Choroid plexus epithelial cell (primary cell): ENCODE data around the gene PDPK1.
A peak's percentile ranks its signal among the peaks of the same experiment; 100 is the strongest.
"Not testable (repeated sequence)": the region's sequence is repeated elsewhere in the genome, so short reads cannot be mapped to it uniquely, and the experiment has no call there.

Experiments
- DNase-seq: peaks from one replicate; pipeline ENCODE4 v3.0.0-alpha.2; 2010; ENCODE audit warnings: low read depth
- H3K4me3 ChIP-seq: 2 replicates; pipeline ENCODE4 v1.5.1; 2011; ENCODE audit warnings: low read depth, mild to moderate bottlenecking, control low read depth, low read length, moderate library complexity
- TF ChIP-seq, protein P1 (sequence below): conservative IDR thresholded peaks from 2 replicates; pipeline ENCODE4 v1.5.1; 2011; ENCODE audit warnings: low read depth, mild to moderate bottlenecking, control low read depth, inconsistent platforms, low read length, moderate library complexity

Gene PDPK1

GRCh38 chr16:2614761-2615191 is 77.0 kb downstream of the PDPK1 start:
- TF ChIP-seq, protein P1, sequence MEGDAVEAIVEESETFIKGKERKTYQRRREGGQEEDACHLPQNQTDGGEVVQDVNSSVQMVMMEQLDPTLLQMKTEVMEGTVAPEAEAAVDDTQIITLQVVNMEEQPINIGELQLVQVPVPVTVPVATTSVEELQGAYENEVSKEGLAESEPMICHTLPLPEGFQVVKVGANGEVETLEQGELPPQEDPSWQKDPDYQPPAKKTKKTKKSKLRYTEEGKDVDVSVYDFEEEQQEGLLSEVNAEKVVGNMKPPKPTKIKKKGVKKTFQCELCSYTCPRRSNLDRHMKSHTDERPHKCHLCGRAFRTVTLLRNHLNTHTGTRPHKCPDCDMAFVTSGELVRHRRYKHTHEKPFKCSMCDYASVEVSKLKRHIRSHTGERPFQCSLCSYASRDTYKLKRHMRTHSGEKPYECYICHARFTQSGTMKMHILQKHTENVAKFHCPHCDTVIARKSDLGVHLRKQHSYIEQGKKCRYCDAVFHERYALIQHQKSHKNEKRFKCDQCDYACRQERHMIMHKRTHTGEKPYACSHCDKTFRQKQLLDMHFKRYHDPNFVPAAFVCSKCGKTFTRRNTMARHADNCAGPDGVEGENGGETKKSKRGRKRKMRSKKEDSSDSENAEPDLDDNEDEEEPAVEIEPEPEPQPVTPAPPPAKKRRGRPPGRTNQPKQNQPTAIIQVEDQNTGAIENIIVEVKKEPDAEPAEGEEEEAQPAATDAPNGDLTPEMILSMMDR: no peak
- DNase-seq: no peak
- no peak overlapping the region for H3K4me3 ChIP-seq

DNA sequence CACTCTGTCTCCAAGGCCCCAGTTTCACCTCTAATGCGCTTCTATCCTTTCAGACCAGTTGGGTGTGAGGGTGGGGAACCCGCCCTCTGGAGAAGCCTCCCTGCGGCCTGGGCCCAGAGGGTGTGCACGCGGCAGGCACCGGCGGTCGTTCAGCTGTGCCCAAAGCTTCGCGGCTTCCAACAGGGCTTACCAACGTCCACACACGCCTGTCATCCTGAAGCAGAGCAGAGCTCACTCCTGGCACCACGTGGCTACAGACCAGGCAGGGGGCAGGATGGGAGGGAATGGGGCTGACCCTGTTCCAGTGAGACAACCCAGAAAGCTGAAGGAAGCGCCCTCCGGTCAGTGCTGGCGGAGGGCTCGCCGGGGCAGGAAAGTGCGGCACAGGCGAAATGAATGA is 81.1 kb downstream of the PDPK1 start:
- not testable (repeated sequence) for H3K4me3 ChIP-seq, DNase-seq

- not testable (repeated sequence) for DNase-seq, H3K4me3 ChIP-seq
- TF ChIP-seq, protein P1: peak; percentile 29
These were observed 81.8 kb downstream of the PDPK1 start for GRCh38 chr16:2619628-2620027.

GRCh38 chr16:2620870-2621269 is 83.0 kb downstream of the PDPK1 start:
- not testable (repeated sequence) for DNase-seq, H3K4me3 ChIP-seq

DNA sequence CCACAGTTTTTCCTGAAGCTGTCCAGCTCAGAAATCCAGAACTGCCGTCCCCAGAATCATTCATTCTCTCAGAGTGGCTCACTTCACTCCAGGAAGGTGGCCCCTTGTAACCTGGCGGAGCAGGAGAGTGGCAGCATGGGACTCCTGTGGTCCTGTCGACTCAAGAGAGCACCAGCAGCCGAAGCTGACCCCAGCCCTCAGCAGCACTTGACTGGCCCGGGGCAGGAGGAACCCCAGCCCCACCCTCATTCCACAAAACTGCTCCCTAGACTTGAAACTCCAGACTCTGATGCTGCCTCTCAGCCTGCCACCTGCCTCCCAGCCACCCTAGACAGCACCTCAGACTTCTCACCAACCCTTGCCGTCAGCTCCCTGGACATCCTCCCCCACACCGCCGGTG is 83.6 kb downstream of the PDPK1 start:
- not testable (repeated sequence) for H3K4me3 ChIP-seq, DNase-seq

DNA sequence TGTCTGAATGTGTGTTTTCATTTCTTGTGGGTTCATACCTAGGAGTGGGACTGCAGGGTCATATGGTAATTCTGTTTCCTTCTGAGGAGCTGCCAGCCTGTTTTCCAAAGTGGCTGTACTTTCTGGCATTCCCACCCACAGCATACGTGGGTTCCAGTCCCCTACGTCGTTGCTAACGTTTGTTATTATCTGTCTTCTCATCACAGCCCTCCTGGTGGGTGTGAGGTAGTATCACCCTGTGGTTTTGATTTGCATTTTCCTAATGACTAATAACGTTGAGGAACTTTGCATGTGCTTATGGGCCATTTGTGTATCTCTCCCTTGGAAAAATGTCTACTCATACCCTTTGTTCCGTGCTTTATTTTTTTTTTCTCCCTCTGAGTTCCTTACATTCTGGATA is 89.3 kb downstream of the PDPK1 start:
- H3K4me3 ChIP-seq, DNase-seq: not testable (repeated sequence)

GRCh38 chr16:2631203-2631602 is 93.4 kb downstream of the PDPK1 start:
- not testable (repeated sequence) for H3K4me3 ChIP-seq, DNase-seq

GRCh38 chr16:2632291-2632690 is 94.5 kb downstream of the PDPK1 start:
- not testable (repeated sequence) for DNase-seq, H3K4me3 ChIP-seq

DNA sequence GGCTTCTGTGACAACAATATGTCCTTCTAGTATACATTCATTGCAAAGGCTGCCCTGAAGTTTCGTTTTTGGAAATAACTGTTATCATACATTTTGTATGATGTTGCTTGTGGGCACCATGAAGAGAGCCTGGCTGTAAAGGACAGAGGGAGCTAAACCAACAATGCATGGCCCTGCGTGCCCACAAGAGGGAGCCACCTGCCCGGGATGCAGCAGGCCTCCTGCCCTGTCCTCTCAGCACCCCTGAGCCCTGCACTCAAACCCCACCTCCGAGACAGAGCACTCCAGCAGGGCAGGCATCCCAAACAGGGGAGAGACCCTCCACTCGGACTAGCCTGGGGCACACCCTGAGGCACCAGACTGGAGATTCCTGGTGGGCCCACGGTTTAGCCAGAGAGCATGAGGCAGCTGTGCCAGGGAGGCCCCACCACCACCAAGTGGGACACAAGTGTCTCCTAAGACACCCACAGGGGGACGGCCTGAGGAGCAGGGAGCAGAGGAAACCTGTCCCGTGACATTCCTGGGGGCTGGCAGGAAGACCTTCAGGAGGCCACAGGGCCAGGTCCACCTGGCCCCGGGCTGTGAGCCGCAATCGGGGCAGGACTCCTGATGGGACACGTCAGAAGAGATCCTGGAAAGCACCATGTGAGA is 101.4 kb downstream of the PDPK1 start:
- not testable (repeated sequence) for DNase-seq

DNA sequence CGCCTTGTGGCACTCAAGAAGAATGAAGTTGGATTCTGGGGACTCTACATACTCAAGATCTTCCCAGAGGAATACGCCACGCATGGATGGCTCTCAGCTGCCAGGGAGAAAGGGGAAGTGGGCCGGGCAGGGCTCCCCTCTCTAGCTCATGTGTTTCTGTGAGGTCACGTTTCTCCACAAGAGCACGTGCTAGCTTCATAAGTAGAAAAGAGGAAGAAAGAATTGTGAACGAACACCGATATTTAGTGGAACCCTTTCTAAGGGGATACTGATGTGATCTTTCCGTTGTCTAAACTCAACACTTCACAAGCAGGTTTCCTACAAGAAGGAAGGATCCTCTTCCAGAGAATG is 101.9 kb downstream of the PDPK1 start:
- H3K4me3 ChIP-seq, DNase-seq: not testable (repeated sequence)

More for the DNA sequence above, 101.4 kb downstream of the PDPK1 start:
- TF ChIP-seq, protein P1: peak; percentile 26
- H3K4me3 ChIP-seq: not testable (repeated sequence)

GRCh38 chr16:2642561-2642960 is 104.7 kb downstream of the PDPK1 start:
- not testable (repeated sequence) for DNase-seq, H3K4me3 ChIP-seq

DNA sequence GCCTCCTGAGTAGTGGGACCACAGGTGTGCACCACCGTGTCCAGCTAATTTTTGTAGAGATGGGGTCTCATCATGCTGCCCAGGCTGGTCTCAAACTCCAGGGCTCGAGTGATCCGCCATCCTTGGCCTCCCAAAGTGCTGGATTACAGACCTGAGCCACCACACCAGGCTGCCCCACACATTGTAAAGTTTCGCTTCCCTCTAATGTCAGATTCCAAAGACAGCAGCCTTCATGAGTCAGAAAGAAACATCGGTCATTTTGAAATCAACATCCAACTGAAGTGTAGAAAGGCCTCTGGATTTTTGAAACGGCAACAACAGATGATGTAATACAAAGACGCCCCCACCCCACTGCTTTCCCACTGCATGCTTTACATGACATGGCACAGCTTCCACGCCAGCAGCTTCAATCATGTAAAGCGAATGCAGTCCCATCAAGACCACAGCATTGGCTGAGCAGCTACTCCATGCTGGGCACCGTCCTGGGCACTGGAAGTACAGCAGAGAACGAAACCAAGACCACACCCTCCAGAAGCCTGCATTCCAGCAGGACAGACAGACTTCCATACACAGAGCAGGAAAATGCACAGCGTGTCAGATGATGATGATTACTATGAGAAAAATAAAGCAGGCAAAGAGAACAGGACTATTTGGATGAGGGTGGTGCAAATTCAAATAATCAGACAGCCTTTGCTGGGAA is 107.1 kb downstream of the PDPK1 start:
- not testable (repeated sequence) for H3K4me3 ChIP-seq, DNase-seq

DNA sequence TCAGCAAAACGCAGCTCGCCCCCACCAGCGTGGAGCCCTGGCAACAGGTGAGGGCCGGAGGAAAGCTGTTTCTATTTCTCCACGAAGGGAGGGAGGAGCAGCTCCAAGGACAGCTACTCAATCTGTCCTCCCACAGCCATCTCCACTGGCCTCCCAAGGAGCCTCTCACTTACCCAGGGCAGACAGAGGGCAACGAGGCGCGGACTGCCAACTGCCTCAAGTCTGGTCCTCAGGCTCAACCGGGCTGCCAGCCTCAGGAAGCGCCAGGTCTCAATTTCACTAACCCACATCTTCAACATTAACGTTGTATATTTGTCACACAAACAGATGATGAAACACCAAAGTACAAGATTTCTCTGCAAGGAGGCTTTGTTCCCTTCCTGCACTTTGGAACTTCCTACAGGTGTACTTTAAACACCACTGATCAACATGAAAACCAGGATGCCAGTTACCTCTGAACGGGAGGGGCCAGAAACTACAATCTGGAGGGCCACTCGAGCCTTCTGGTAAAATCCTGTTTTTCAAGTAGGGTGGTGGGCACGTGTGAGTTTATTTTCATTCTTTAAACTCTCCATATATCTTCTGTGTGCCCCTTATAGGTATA is 113.5 kb downstream of the PDPK1 start:
- DNase-seq, H3K4me3 ChIP-seq: not testable (repeated sequence)
